Activated gamma-delta T cell treated with anti-CD3 and anti-CD28 coated beads, Interleukin-2, amount 50 U/mL, for 16 hours (primary cell): ENCODE measurements around the gene PIGW.

ENCODE experiments used
- DNase-seq: peaks from one replicate; pipeline ENCODE4 v3.0.0-alpha.2; 2020; ENCODE audit warnings: low read depth

PIGW gene

DNA sequence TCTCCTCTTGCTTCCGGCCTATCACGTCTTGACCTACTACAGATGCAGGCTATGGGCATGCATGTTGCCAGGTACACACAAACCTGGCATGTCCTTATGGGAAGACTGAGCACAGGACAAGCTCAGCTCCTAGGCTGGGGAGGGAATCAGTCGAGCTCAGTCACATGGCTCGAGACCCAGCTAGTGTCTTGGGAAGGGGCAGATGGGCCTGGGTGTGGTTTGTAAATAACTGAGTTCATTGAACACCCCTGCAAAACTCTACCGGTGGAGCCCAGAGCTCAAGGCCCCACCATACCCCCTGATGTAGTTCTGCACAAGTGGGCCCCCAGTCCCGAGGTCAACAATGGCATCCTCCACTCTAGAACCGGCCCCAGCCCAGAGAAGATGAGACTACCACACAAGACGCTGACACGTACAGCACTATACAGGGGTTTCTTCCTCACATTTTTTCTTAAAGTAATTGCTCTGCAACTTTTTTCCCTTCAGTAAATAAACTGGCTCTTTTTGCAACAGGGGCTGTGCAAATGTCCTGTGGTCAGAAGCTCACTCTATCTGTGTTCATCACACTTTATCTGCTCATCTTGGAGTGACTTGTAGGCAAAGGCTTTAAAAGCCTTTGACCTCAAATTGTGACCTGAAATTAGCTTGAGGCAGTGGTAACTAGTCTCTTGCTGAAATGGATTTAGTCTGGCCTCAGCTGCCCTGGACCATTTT is 25.4 kb upstream of the PIGW start:
- no peak for DNase-seq

GRCh38 chr17:36510636-36511035 is 24.2 kb upstream of the PIGW start:
- DNase-seq, result no peak

DNA sequence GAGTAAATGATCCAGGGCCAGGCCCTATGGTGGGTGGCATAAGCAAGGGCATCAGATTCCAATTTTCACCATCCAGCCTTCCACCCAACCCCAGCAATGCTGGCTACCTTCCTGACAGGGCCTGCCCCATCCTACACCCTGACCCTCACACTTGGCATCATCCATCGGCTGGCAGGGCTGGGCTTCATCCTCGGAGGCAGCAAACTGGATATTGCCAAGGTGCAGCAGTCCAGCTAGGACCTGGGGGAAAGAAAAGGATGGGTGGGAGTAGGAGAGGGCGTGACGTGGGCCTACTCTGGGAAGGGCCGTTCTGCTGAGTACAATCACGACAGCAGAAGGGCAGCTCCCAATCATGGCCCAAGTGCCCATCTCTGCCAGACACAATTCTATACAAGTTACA is 23.6 kb upstream of the PIGW start:
- DNase-seq, result no peak

DNA sequence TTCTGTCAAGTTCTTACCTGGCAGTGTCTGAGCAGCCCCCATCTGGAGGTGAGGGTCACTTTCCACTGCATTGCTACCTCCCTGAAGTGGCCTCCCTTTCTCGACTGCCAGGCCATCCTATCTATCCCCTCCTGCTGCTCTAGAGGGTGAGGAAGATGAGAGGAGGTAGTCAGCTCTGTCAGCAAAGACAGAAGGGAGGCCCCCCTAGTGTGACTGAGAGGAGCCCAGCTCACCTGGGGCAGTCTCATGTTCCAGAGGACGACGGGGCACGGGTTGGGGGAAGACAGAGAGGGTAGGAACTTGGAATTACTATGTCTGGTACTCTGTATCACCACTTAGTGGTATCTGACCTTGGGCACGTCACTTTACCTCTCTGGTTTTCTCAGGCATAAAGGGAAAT is 22.1 kb upstream of the PIGW start:
- no peak for DNase-seq

DNA sequence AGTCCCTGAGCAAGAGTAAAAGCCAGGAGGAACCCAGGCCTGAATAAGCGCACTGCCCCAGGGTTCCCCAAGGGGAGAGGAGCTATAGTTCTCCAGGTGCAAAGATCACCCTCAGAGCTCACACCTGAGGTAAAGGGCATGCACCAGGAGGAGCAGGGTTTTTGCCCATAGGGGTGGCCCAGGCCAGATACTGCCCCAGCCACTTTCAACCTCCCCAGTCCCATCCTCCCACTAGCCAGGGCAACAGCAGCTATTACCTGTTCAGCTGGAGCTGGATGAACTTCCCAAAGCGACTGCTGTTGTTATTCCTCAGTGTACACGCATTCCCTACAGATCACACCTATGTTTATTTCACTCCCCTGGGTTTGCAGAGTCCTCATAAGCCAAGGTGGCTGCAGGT is 19.9 kb upstream of the PIGW start:
- DNase-seq, result no peak

GRCh38 chr17:36515837-36516236 is 18.9 kb upstream of the PIGW start:
- DNase-seq, result no peak

DNA sequence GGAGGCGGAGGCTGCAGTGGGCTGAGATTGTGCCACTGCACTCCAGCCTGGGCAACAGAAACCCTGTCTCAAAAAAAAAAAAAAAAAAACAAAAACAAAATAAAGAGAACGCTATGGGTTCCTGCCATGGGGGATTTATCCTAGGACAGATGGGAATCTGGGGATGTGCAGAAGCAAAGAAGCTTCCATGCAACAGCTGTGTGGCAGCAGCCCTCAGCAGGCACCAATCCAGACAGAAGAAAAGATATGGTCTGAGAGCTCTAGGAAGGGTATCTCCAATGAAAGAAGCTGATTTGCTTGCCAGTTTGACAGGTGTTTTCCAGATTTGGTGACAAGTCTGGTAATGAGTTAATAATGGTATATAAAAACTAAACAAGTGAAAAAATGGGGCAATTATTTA is 11.7 kb upstream of the PIGW start:
- DNase-seq, result no peak

GRCh38 chr17:36524428-36524876 is 10.3 kb upstream of the PIGW start:
- DNase-seq, result no peak

DNA sequence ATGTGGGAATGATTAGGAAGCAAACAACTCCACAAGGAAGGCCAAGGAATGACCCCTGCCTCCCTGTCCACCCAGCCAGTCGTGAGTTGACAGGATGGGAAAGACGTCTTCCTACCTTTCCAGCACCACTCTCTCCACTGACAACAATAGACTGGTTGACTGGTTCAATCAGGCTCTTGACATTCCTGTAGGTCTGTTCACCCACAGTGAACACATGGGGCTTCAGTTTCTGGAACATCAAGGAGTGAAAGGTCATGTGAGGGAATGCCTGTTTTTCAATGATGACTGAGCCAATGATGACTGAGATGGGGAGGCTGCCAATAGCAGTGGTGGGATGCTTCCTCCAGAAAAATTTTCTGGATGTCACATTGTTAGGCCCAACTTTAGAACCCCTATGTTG is 9.7 kb upstream of the PIGW start:
- no peak for DNase-seq

DNA sequence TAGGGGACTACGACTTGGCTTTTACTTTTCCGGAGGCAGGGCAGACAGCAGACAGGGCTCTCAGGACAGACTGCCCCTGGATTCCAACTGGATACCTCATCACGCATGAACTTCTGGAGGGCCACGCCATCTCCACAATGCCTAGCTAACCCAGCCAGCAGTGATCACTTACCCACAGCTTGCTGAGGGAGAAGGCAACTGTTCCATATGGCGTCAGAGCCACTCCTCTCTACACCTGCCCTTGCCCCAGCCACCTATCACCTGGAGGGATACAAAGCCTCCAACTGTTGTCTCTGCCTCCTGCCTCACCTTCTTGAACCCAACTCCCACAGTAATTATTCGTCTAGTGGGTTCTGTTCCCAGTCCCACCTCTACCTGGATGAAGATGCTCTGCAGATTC is 8.9 kb upstream of the PIGW start:
- no peak for DNase-seq

- no peak for DNase-seq
Observed at GRCh38 chr17:36527621-36528250, 7.1 kb upstream of the PIGW start.

DNA sequence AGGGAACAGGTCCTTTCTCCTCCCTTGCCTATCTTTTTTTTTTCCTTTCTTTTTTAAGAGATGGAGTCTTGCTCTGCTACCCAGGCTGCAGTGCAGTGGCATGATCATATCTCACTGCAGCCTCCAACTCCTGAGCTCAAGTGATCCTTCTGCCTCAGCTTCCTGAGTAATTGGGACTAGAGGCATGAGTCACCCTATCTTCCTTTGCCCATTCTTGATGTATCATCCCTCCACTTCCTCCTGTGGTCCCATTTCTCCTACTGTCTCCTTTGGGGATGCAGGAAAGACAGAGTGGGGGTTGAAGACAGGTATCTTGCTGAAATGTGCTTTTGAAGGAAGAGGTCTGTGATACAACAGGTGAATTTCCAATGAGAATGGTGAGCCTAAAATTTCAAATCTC is 5.7 kb upstream of the PIGW start:
- no peak for DNase-seq

DNA sequence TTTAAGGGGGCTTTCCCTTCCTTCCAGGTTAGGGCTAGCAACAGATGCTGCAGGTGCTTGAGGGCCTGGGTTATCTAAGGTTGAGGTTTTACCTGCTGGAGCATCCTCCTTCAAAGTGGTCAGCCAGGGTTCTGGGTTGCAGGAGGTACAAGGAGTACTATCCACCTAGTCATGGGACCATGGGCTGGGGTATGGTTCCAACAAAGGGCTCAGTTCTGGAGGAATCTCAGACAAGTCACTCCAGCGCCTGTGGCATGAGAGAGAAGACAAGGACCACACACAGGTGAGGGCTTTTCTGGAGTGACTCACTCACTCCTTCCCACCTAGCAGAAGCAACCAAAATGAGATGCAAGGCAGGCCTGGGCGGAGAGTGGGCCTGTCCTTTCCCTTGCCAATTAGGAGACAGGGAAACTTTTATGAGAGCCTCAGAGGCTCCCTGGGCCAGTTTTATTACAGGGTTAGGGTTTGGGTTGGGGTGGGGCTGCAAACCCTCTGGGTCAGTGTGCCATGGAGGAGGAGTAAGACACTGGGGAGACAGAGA is 2.3 kb upstream of the PIGW start:
- DNase-seq, result no peak

GRCh38 chr17:36533935-36534839 is 600 bp upstream of the PIGW start:
- peak; percentile 30 for DNase-seq

DNA sequence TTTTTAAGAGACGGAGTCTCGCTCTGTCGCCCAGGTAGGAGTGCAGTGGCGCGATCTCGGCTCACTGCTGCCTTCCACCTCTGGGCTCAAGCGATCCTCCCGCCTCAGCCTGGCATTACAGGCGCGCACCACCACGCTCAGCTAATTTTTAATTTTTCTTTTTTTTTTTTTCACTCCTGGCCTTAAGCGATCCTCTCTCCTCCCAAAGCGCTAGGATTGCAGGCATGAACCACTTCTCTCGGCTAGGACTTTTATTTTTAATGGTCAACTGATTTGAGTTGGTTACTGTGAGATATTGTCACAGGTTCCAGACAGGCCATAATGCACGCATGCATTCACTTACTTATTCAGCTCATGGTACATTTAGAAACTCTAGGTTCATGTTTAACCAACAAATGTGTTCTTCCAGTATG is 888 bp downstream of the PIGW start:
- DNase-seq, result no peak

- no peak for DNase-seq
Observed at GRCh38 chr17:36540696-36541095, 5.9 kb downstream of the PIGW start.

- no peak for DNase-seq
Observed at GRCh38 chr17:36542755-36543154, 8.0 kb downstream of the PIGW start.

DNA sequence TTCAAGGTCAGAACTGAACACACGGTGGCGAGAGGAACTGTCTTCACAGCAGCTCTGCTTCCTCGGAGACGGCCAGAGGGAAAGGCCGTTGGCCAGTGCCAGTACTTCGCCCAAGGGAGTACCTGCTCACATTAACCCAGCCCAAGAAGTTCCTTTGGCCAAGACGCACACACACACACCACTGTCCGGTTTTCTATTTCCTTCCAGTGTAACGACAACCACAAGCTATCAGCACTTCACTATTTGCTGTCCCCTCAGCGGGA is 9.2 kb downstream of the PIGW start:
- no peak for DNase-seq

- DNase-seq, result peak; percentile 86
Observed at GRCh38 chr17:36544307-36545076, 9.7 kb downstream of the PIGW start, which contains the start of gene GGNBP2. Gene GGNBP2, plus strand, starts transcription at chr17:36544919. Its CDS starts 806 bp downstream, at chr17:36545725.

DNA sequence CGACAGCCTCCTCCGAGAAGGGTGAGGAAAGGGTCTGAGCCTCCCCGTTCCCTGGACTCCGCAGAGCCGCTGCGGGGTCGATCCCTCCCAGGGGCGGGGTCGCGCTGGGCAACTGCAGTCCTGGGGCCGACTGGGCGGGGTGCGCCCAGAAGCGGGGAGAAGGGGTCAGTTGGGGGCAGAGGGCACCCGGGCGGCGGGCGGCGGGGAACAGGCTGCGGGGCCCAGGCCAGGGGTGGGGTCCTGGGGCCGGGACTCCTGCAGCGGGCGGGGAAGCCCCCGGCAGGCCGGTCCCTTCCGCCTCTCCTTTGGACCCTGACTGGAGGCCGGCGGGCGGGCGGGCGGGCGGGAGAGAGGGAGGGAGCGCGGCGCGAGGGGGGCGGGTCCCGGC is 10.3 kb downstream of the PIGW start:
- DNase-seq, result no peak

DNA sequence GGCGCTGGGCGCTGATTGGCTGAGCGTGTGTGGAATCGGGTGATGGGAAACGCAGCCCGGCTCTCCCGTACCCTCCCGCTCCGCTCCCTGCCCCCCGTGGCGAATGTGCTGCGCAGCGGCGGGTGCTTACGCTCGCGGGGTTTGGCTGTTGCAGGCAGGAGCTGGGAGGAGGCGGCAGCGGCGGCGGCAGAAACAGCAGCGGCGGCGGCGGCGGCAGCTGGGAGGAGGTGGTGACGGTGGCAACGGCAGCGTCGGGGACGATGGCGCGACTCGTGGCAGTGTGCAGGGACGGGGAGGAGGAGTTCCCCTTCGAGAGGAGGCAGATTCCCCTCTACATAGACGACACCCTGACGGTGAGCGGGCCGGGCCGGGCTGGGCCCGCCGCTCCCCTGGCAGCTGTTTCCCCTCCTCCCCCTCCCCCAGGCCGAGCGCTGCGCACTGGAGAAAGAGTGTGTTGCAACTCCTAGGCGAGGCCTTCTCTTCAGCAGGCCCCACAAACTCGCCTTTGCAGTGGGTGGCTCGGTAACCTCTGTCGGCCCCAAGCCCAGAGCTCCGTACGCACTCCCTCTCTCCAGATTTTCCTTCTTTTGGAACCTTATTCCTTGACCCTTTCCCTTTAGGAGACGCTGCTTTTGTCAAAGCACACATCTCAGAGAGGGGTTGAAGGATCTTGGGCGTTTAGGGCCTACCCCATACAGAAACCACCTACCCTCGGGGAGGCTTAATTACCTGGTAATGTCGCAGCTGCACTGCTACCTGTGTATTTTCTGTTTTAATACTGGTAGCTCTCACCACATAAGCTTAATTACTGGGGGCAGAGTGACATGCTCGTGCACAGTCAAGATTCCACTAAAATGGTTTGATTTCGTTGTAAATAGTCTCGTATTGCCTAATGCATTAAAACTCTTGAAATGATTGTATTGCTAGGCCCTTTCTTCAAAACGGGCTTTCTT is 11.0 kb downstream of the PIGW start:
- DNase-seq, result peak; percentile 93
